A673 (cell line): Measurements from ENCODE around the gene PDIA4.

Experiments
- CTCF ChIP-seq: fragments of 300-800, 200-600 bp; sonication (generic); conservative IDR thresholded peaks from 2 replicates; pipeline ENCODE4 v1.5.1; 2017; ENCODE audit warnings: low read depth, mild to moderate bottlenecking, antibody characterized with exemption, low read length, moderate library complexity, mixed read lengths
- EZH2 ChIP-seq: fragments of 200-600 bp; sonication (generic); IDR thresholded peaks from 2 replicates; pipeline ENCODE4 v1.6.1; 2017; ENCODE audit warnings: borderline replicate concordance, low read depth, mild to moderate bottlenecking, mixed read lengths, antibody characterized with exemption, low read length; ENCODE audit not compliant: poor library complexity, severe bottlenecking

- 0 out of 2 replicates have a peak, but pooled peaks have one; percentile 25 for TF ChIP-seq CTCF
- no peak for TF ChIP-seq EZH2
Measured at GRCh38 chr7:149071641-149072437, 43.5 kb upstream of the PDIA4 start.
